ENCODE results near the gene MCTP1.

GRCh38 chr5:94782383-94782782 is 502.5 kb downstream of the MCTP1 start:
- TF ChIP-seq CTCF (IDR thresholded peaks at IDR 0.05) = no peak
- no peak for TF ChIP-seq POLR2AphosphoS5 (IDR thresholded peaks at IDR 0.05)
- TF ChIP-seq EP300 (IDR thresholded peaks at IDR 0.05; ENCODE audit: low read depth) = no peak
- no peak for TF ChIP-seq POLR2A (IDR thresholded peaks at IDR 0.05)

Data from transverse colon (tissue), 4 donors.